ENCODE results near the gene INSC. TPM values are rescaled to one million over a fixed set of nuclear protein-coding genes. Genes with fewer than 3 reads are reported as not detected.

INSC gene
- total RNA-seq, 2 donors from 2014 or later, result 1.6 TPM

- no peak overlapping the region for H3K27ac ChIP-seq
- H3K9ac ChIP-seq (ENCODE audit: low read depth in 2 of 2, low read length in 2 of 2), result no peak overlapping the region
- no peaks in the 10 kb centered on the region for H3K9me3 ChIP-seq
- TF ChIP-seq CTCF (IDR thresholded peaks at IDR 0.05), result no peak
- intact Hi-C loops (cut with DNase I), result no loop called here
- no peaks in the 10 kb centered on the region for H3K4me1 ChIP-seq
- no peak overlapping the region for H3K4me3 ChIP-seq
- H3K36me3 ChIP-seq, result no peaks in the 10 kb centered on the region
- DNase-seq, result no peak
- no peaks in the 10 kb centered on the region for H3K27me3 ChIP-seq
Observed at GRCh38 chr11:15106201-15106965, 8.3 kb upstream of the INSC start.

GRCh38 chr11:15107730-15108515 lies 6.8 kb upstream of the INSC start:
- Histone ChIP-seq H3K27me3 (no peaks in the 10 kb centered on the region), H3K9me3 (no peaks in the 10 kb centered on the region), H3K36me3 (no peaks in the 10 kb centered on the region), H3K9ac (ENCODE audit: low read depth in 2 of 2, low read length in 2 of 2) (no peak overlapping the region), H3K27ac (no peak overlapping the region), H3K4me1 (no peaks in the 10 kb centered on the region), H3K4me3 (no peak overlapping the region)
- intact Hi-C loops (cut with DNase I), result no loop called here
- TF ChIP-seq CTCF (IDR thresholded peaks at IDR 0.05), result no peak
- no peak for DNase-seq

GRCh38 chr11:15108592-15109130 lies 6.1 kb upstream of the INSC start:
- H3K36me3 ChIP-seq, result no peaks in the 10 kb centered on the region
- H3K4me1 ChIP-seq, result no peaks in the 10 kb centered on the region
- H3K4me3 ChIP-seq, result no peak overlapping the region
- H3K9ac ChIP-seq (ENCODE audit: low read depth in 2 of 2, low read length in 2 of 2), result no peak overlapping the region
- H3K27me3 ChIP-seq, result no peaks in the 10 kb centered on the region
- H3K9me3 ChIP-seq, result no peaks in the 10 kb centered on the region
- no peak for DNase-seq
- intact Hi-C loops (cut with DNase I), result no loop called here
- H3K27ac ChIP-seq, result no peak overlapping the region
- no peak for TF ChIP-seq CTCF (IDR thresholded peaks at IDR 0.05)

GRCh38 chr11:15109602-15110001 lies 5.1 kb upstream of the INSC start:
- H3K9ac ChIP-seq (ENCODE audit: low read depth in 2 of 2, low read length in 2 of 2), result no peak overlapping the region
- TF ChIP-seq CTCF (IDR thresholded peaks at IDR 0.05), result no peak
- H3K4me3 ChIP-seq, result no peak overlapping the region
- DNase-seq, result no peak
- intact Hi-C loops (cut with DNase I), result no loop called here
- H3K9me3 ChIP-seq, result no peaks in the 10 kb centered on the region
- no peaks in the 10 kb centered on the region for H3K36me3 ChIP-seq
- no peak overlapping the region for H3K27ac ChIP-seq
- peaks cover 2% of the 10 kb centered on the region for H3K27me3 ChIP-seq
- no peaks in the 10 kb centered on the region for H3K4me1 ChIP-seq

GRCh38 chr11:15111215-15111614 lies 3.5 kb upstream of the INSC start:
- Histone ChIP-seq H3K36me3 (no peaks in the 10 kb centered on the region), H3K27me3 (peaks cover 8% of the 10 kb centered on the region), H3K9me3 (no peaks in the 10 kb centered on the region), H3K4me3 (no peak overlapping the region), H3K9ac (ENCODE audit: low read depth in 2 of 2, low read length in 2 of 2) (no peak overlapping the region), H3K27ac (no peak overlapping the region), H3K4me1 (no peaks in the 10 kb centered on the region)
- DNase-seq, result no peak
- no peak for TF ChIP-seq CTCF (IDR thresholded peaks at IDR 0.05)
- intact Hi-C loops (cut with DNase I), result no loop called here

All from colonic mucosa (tissue), 4 donors.